Activated CD8-positive, alpha-beta memory T cell treated with anti-CD3 and anti-CD28 coated beads for 24 hours (primary cell): ENCODE results near the gene RGS3.
"Not testable (repeated sequence)": the region's sequence is repeated elsewhere in the genome, so short reads cannot be mapped to it uniquely, and the experiment has no call there.

Experiments used
- DNase-seq: peaks from one replicate; pipeline ENCODE4 v3.0.0-alpha.2; 2020

RGS3 gene

GRCh38 chr9:113532809-113533190 lies 69.3 kb downstream of the RGS3 start:
- no peak for DNase-seq

- DNase-seq: no peak
These were observed 70.1 kb downstream of the RGS3 start for GRCh38 chr9:113533335-113534225.

GRCh38 chr9:113535756-113536155 lies 72.2 kb downstream of the RGS3 start:
- no peak for DNase-seq

- no peak for DNase-seq
These were observed 72.6 kb downstream of the RGS3 start for GRCh38 chr9:113536166-113536482.

GRCh38 chr9:113536483-113537228 lies 73.1 kb downstream of the RGS3 start:
- no peak for DNase-seq

- DNase-seq: no peak
These were observed 73.8 kb downstream of the RGS3 start for GRCh38 chr9:113537229-113537810.

- no peak for DNase-seq
These were observed 74.6 kb downstream of the RGS3 start for GRCh38 chr9:113538131-113538530.

- no peak for DNase-seq
These were observed 75.3 kb downstream of the RGS3 start for GRCh38 chr9:113538701-113539430.

- no peak for DNase-seq
These were observed 76.9 kb downstream of the RGS3 start for GRCh38 chr9:113540466-113540865.

- DNase-seq: no peak
These were observed 77.7 kb downstream of the RGS3 start for GRCh38 chr9:113541019-113541900.

GRCh38 chr9:113542006-113542405 lies 78.5 kb downstream of the RGS3 start:
- DNase-seq: no peak

GRCh38 chr9:113542741-113543140 lies 79.2 kb downstream of the RGS3 start:
- no peak for DNase-seq

GRCh38 chr9:113543296-113543981 lies 79.9 kb downstream of the RGS3 start:
- DNase-seq: no peak

GRCh38 chr9:113543982-113544303 lies 80.4 kb downstream of the RGS3 start:
- no peak for DNase-seq

- no peak for DNase-seq
These were observed 81.5 kb downstream of the RGS3 start for GRCh38 chr9:113545068-113545467.

- DNase-seq: no peak
These were observed 83.0 kb downstream of the RGS3 start for GRCh38 chr9:113546566-113546965.

- no peak for DNase-seq
These were observed 84.0 kb downstream of the RGS3 start for GRCh38 chr9:113547501-113547900.

GRCh38 chr9:113548221-113549041 lies 84.9 kb downstream of the RGS3 start:
- peak; percentile 69 for DNase-seq

GRCh38 chr9:113549892-113550291 lies 86.4 kb downstream of the RGS3 start:
- DNase-seq: not testable (repeated sequence)

- DNase-seq: no peak
These were observed 93.5 kb downstream of the RGS3 start for GRCh38 chr9:113556877-113557593.
